Stimulated activated CD8-positive, alpha-beta memory T cell treated with anti-CD3 and anti-CD28 coated beads, Interleukin-12 subunit alpha, Interleukin-12 subunit beta, amount 100 ng/mL, for 1 hour (primary cell): Measurements from ENCODE around the gene NOD1.
"Not testable (repeated sequence)": the region's sequence is repeated elsewhere in the genome, so short reads cannot be mapped to it uniquely, and the experiment has no call there.

ENCODE experiments used
- DNase-seq: peaks from one replicate; pipeline ENCODE4 v3.0.0-alpha.2; 2020; ENCODE audit warnings: low read depth

Gene NOD1

GRCh38 chr7:30478349-30479201 is at the start of gene NOD1:
NOD1 (minus strand) TSS chr7:30478784; CDS start chr7:30456921, 21,863 bp downstream.
- peak; percentile 37 for DNase-seq

- DNase-seq, result not testable (repeated sequence)
Measured at GRCh38 chr7:30527297-30527696, 48.7 kb upstream of the NOD1 start.

GRCh38 chr7:30526163-30526562 is 47.6 kb upstream of the NOD1 start:
- no peak for DNase-seq

GRCh38 chr7:30525429-30525828 is 46.8 kb upstream of the NOD1 start:
- no peak for DNase-seq

GRCh38 chr7:30524545-30524944 is 46.0 kb upstream of the NOD1 start:
- no peak for DNase-seq

GRCh38 chr7:30523466-30523865 is 44.9 kb upstream of the NOD1 start:
- no peak for DNase-seq

- DNase-seq, result no peak
Measured at GRCh38 chr7:30522159-30522558, 43.6 kb upstream of the NOD1 start.

GRCh38 chr7:30521532-30521931 is 42.9 kb upstream of the NOD1 start:
- no peak for DNase-seq

- no peak for DNase-seq
Measured at GRCh38 chr7:30519122-30519521, 40.5 kb upstream of the NOD1 start.

GRCh38 chr7:30515761-30516160 is 37.2 kb upstream of the NOD1 start:
- no peak for DNase-seq

GRCh38 chr7:30514776-30515175 is 36.2 kb upstream of the NOD1 start:
- no peak for DNase-seq

GRCh38 chr7:30514177-30514576 is 35.6 kb upstream of the NOD1 start:
- no peak for DNase-seq

GRCh38 chr7:30513762-30514161 is 35.2 kb upstream of the NOD1 start:
- DNase-seq, result no peak

GRCh38 chr7:30511973-30512662 is 33.5 kb upstream of the NOD1 start:
- no peak for DNase-seq

GRCh38 chr7:30511494-30511893 is 32.9 kb upstream of the NOD1 start:
- no peak for DNase-seq

GRCh38 chr7:30510124-30511075 is 31.8 kb upstream of the NOD1 start:
- no peak for DNase-seq

GRCh38 chr7:30509171-30509857 is 30.7 kb upstream of the NOD1 start:
- DNase-seq, result not testable (repeated sequence)

- DNase-seq, result not testable (repeated sequence)
Measured at GRCh38 chr7:30507346-30507900, 28.8 kb upstream of the NOD1 start.

- no peak for DNase-seq
Measured at GRCh38 chr7:30505174-30505697, 26.7 kb upstream of the NOD1 start.

GRCh38 chr7:30504301-30505173 is 26.0 kb upstream of the NOD1 start, which contains the start of gene GGCT:
GGCT (minus strand) TSS chr7:30504829; CDS start chr7:30504709, 120 bp downstream.
- DNase-seq, result peak; percentile 95
